ENCODE results near the gene DVL2.
A peak's percentile ranks its signal among the peaks of the same experiment; 100 is the strongest.

Gene DVL2

DNA sequence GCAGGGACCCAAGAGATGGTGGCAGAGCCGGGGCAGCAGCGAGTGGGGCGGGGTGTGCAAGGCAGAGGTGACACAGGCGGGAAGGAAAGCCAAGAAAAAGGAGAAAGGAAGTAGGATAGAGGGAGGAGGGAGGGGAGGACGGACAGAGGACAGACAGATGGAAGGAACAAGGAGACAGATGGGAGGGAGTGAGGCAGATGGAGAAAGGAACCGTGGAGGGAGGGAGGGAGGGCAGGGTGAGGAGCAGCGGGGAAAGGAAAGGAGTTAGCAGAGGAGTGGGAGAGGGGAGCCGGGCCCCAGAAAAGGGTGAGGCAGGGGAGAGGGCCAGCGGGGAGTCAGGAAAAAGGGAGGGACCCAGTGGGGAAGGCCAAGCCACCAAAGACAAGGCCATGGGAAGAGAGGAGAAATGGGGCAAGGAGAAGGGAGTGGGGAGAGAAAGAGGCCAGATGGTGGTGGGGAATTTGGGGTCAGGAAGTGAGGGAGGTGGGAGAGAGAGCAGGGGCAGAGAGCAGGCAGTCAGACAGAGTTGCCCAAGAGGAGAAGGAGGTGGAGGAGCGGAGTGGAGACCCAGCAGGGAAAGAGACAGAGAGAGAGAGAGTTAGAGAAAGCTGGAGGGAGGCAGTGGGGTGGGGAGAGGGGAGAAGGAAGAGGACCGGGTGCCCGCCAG lies 41.9 kb downstream of the DVL2 start:
- CTCF ChIA-PET = interaction anchor here (1.3 kb wide), 1 partner anchor 15 kb away, joined by 3 read pairs; no protein-coding TSS in a partner anchor
- Histone ChIP-seq H3K4me3 (ENCODE audit: low read depth, low read length) (no peak overlapping the region), H3K9me3 (ENCODE audit: control insufficient read depth, insufficient read depth, low read depth, low read length) (no peaks in the 10 kb centered on the region), H3K4me1 (ENCODE audit: control insufficient read depth, insufficient read depth, low read length) (no peaks in the 10 kb centered on the region), H3K27ac (ENCODE audit: extremely low read depth, low read depth, low read length) (no peak overlapping the region), H3K36me3 (ENCODE audit: control insufficient read depth in 2 of 2, insufficient read depth in 1 of 2, low read length in 2 of 2) (peaks cover 0 to 57% of the 10 kb centered on the region in 2 experiments; a peak in 2 of 3 replicates)
- TF ChIP-seq ZNF558 (tag by site-specific recombination; IDR thresholded peaks at IDR 0.05) (no peak), GLI4 (tag by site-specific recombination; IDR thresholded peaks at IDR 0.05) (no peak), ZNF174 (tag by site-specific recombination; IDR thresholded peaks at IDR 0.05) (no peak), ZNF324 (tag by site-specific recombination; IDR thresholded peaks at IDR 0.05) (no peak), SP2 (tag by site-specific recombination; IDR thresholded peaks at IDR 0.05) (no peak), ZFP41 (tag by site-specific recombination; IDR thresholded peaks at IDR 0.05; ENCODE audit: borderline replicate concordance) (no peak), GLIS1 (tag by site-specific recombination; IDR thresholded peaks at IDR 0.05) (no peak), IKZF3 (tag by site-specific recombination; IDR thresholded peaks at IDR 0.05) (no peak), TCF7L2 (IDR thresholded peaks at IDR 0.05; ENCODE audit: borderline replicate concordance, low read depth, low read length) (no peak), ZNF19 (tag by site-specific recombination; IDR thresholded peaks at IDR 0.05; ENCODE audit: low read depth) (no peak), ZNF266 (tag by site-specific recombination; IDR thresholded peaks at IDR 0.05; ENCODE audit: low read depth) (no peak), KLF16 (tag by site-specific recombination; IDR thresholded peaks at IDR 0.05) (no peak), ZNF341 (tag by site-specific recombination; IDR thresholded peaks at IDR 0.05; ENCODE audit: low read depth) (no peak), HOXC10 (CRISPR knock-in tag; IDR thresholded peaks at IDR 0.05) (no peak), WT1 (tag by site-specific recombination; IDR thresholded peaks at IDR 0.05) (0 out of 2 replicates have a peak, but pooled peaks have one; percentile 16), ZNF404 (tag by site-specific recombination; IDR thresholded peaks at IDR 0.05) (no peak), ZNF610 (tag by site-specific recombination; IDR thresholded peaks at IDR 0.05; ENCODE audit: borderline replicate concordance) (no peak), ZNF366 (tag by site-specific recombination; conservative IDR thresholded peaks at IDR 0.05) (peak; percentile 78), PRDM1 (tag by site-specific recombination; IDR thresholded peaks at IDR 0.05) (peak; percentile 96), RBAK (tag by site-specific recombination; IDR thresholded peaks at IDR 0.05) (no peak)
- TF ChIP-seq, protein P1, sequence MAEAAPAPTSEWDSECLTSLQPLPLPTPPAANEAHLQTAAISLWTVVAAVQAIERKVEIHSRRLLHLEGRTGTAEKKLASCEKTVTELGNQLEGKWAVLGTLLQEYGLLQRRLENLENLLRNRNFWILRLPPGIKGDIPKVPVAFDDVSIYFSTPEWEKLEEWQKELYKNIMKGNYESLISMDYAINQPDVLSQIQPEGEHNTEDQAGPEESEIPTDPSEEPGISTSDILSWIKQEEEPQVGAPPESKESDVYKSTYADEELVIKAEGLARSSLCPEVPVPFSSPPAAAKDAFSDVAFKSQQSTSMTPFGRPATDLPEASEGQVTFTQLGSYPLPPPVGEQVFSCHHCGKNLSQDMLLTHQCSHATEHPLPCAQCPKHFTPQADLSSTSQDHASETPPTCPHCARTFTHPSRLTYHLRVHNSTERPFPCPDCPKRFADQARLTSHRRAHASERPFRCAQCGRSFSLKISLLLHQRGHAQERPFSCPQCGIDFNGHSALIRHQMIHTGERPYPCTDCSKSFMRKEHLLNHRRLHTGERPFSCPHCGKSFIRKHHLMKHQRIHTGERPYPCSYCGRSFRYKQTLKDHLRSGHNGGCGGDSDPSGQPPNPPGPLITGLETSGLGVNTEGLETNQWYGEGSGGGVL (tag by site-specific recombination; IDR thresholded peaks at IDR 0.05) = no peak
- TF ChIP-seq, protein P2, sequence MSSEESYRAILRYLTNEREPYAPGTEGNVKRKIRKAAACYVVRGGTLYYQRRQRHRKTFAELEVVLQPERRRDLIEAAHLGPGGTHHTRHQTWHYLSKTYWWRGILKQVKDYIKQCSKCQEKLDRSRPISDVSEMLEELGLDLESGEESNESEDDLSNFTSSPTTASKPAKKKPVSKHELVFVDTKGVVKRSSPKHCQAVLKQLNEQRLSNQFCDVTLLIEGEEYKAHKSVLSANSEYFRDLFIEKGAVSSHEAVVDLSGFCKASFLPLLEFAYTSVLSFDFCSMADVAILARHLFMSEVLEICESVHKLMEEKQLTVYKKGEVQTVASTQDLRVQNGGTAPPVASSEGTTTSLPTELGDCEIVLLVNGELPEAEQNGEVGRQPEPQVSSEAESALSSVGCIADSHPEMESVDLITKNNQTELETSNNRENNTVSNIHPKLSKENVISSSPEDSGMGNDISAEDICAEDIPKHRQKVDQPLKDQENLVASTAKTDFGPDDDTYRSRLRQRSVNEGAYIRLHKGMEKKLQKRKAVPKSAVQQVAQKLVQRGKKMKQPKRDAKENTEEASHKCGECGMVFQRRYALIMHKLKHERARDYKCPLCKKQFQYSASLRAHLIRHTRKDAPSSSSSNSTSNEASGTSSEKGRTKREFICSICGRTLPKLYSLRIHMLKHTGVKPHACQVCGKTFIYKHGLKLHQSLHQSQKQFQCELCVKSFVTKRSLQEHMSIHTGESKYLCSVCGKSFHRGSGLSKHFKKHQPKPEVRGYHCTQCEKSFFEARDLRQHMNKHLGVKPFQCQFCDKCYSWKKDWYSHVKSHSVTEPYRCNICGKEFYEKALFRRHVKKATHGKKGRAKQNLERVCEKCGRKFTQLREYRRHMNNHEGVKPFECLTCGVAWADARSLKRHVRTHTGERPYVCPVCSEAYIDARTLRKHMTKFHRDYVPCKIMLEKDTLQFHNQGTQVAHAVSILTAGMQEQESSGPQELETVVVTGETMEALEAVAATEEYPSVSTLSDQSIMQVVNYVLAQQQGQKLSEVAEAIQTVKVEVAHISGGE (tag by site-specific recombination; conservative IDR thresholded peaks at IDR 0.05; ENCODE audit: low read depth) = no peak
- TF ChIP-seq, protein P3, sequence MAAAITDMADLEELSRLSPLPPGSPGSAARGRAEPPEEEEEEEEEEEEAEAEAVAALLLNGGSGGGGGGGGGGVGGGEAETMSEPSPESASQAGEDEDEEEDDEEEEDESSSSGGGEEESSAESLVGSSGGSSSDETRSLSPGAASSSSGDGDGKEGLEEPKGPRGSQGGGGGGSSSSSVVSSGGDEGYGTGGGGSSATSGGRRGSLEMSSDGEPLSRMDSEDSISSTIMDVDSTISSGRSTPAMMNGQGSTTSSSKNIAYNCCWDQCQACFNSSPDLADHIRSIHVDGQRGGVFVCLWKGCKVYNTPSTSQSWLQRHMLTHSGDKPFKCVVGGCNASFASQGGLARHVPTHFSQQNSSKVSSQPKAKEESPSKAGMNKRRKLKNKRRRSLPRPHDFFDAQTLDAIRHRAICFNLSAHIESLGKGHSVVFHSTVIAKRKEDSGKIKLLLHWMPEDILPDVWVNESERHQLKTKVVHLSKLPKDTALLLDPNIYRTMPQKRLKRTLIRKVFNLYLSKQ (tag by site-specific recombination; IDR thresholded peaks at IDR 0.05; ENCODE audit: borderline replicate concordance) = no peak
- TF ChIP-seq, protein P4, sequence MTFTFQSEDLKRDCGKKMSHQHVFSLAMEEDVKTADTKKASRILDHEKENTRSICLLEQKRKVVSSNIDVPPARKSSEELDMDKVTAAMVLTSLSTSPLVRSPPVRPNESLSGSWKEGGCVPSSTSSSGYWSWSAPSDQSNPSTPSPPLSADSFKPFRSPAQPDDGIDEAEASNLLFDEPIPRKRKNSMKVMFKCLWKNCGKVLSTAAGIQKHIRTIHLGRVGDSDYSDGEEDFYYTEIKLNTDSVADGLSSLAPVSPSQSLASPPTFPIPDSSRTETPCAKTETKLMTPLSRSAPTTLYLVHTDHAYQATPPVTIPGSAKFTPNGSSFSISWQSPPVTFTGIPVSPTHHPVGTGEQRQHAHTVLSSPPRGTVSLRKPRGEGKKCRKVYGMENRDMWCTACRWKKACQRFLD (tag by site-specific recombination; IDR thresholded peaks at IDR 0.05) = no peak
- POLR2A ChIA-PET = no interaction called here

Data from HEK293 (cell line).